Measurements from ENCODE around the gene TOR2A. TPM values are rescaled to one million over a fixed set of nuclear protein-coding genes. Genes with fewer than 3 reads are reported as not detected.

TOR2A gene
- total and polyA plus RNA-seq, 9 of the 15 experiments (the other 6 are each of a cell fraction or from before 2014, with no cell fraction given) = 0.80 to 25.9 (median 11.1) TPM

GRCh38 chr9:127711831-127712274 is 23.2 kb downstream of the TOR2A start:
- no TSS peak for BruUV-seq (replicated peaks)
- H3K36me3 ChIP-seq (ENCODE audit: control insufficient read depth, insufficient read depth, low read length) = no peaks in the 10 kb centered on the region
- no peak overlapping the region for H3K27ac ChIP-seq (ENCODE audit: extremely low read depth, low read depth, low read length)
- WGBS (ENCODE audit: insufficient coverage, low coverage, missing lambda C conversion rate) = 68% methylated on average over 9 of the region's 11 CpGs
- intact Hi-C loops (cut with micrococcal nuclease) (no loop called here), in situ Hi-C loops (cut with MboI) (no loop called here)
- TF ChIP-seq PCBP1 (IDR thresholded peaks at IDR 0.05; ENCODE audit: low read depth, low read length, poor library complexity, severe bottlenecking) (no peak), ZNF277 (CRISPR knock-in tag; IDR thresholded peaks at IDR 0.05; ENCODE audit: borderline replicate concordance) (no peak), MCM5 (IDR thresholded peaks at IDR 0.05; ENCODE audit: low read depth) (no peak), NCOA6 (IDR thresholded peaks at IDR 0.05) (no peak), ZBTB7A (IDR thresholded peaks at IDR 0.05; ENCODE audit: borderline replicate concordance, control insufficient read depth, low read depth, low read length) (no peak), NR2C1 (IDR thresholded peaks at IDR 0.05) (no peak), NR2C1 (tag; IDR thresholded peaks at IDR 0.05) (no peak), POLR3G (IDR thresholded peaks at IDR 0.05; ENCODE audit: extremely low read depth, insufficient read length, insufficient replicate concordance) (no peak)
- TF ChIP-seq, protein P1, sequence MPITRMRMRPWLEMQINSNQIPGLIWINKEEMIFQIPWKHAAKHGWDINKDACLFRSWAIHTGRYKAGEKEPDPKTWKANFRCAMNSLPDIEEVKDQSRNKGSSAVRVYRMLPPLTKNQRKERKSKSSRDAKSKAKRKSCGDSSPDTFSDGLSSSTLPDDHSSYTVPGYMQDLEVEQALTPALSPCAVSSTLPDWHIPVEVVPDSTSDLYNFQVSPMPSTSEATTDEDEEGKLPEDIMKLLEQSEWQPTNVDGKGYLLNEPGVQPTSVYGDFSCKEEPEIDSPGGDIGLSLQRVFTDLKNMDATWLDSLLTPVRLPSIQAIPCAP (CRISPR knock-in tag; IDR thresholded peaks at IDR 0.05; ENCODE audit: borderline replicate concordance) = no peak
- TF ChIP-seq, protein P2, sequence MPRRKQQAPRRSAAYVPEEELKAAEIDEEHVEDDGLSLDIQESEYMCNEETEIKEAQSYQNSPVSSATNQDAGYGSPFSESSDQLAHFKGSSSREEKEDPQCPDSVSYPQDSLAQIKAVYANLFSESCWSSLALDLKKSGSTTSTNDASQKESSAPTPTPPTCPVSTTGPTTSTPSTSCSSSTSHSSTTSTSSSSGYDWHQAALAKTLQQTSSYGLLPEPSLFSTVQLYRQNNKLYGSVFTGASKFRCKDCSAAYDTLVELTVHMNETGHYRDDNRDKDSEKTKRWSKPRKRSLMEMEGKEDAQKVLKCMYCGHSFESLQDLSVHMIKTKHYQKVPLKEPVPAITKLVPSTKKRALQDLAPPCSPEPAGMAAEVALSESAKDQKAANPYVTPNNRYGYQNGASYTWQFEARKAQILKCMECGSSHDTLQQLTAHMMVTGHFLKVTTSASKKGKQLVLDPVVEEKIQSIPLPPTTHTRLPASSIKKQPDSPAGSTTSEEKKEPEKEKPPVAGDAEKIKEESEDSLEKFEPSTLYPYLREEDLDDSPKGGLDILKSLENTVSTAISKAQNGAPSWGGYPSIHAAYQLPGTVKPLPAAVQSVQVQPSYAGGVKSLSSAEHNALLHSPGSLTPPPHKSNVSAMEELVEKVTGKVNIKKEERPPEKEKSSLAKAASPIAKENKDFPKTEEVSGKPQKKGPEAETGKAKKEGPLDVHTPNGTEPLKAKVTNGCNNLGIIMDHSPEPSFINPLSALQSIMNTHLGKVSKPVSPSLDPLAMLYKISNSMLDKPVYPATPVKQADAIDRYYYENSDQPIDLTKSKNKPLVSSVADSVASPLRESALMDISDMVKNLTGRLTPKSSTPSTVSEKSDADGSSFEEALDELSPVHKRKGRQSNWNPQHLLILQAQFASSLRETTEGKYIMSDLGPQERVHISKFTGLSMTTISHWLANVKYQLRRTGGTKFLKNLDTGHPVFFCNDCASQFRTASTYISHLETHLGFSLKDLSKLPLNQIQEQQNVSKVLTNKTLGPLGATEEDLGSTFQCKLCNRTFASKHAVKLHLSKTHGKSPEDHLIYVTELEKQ (CRISPR knock-in tag; IDR thresholded peaks at IDR 0.05) = no peak
- TF ChIP-seq, protein P3, sequence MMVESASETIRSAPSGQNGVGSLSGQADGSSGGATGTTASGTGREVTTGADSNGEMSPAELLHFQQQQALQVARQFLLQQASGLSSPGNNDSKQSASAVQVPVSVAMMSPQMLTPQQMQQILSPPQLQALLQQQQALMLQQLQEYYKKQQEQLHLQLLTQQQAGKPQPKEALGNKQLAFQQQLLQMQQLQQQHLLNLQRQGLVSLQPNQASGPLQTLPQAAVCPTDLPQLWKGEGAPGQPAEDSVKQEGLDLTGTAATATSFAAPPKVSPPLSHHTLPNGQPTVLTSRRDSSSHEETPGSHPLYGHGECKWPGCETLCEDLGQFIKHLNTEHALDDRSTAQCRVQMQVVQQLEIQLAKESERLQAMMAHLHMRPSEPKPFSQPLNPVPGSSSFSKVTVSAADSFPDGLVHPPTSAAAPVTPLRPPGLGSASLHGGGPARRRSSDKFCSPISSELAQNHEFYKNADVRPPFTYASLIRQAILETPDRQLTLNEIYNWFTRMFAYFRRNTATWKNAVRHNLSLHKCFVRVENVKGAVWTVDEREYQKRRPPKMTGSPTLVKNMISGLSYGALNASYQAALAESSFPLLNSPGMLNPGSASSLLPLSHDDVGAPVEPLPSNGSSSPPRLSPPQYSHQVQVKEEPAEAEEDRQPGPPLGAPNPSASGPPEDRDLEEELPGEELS (CRISPR knock-in tag; IDR thresholded peaks at IDR 0.05; ENCODE audit: borderline replicate concordance) = no peak
- H3K4me1 ChIP-seq (replicated peaks in 1 of 2; ENCODE audit: control insufficient read depth in 2 of 2, insufficient read depth in 2 of 2, low read length in 2 of 2) = peaks cover 4 to 59% of the 10 kb centered on the region in 2 experiments; a peak in 4 of 5 replicates
- no peak overlapping the region for H2AFZ ChIP-seq (ENCODE audit: low read depth, low read length)
- ATAC-seq (no peak), DNase-seq (ENCODE audit: extremely low read depth in 1 of 4, low spot score in 3 of 4) (no peak), FAIRE-seq (no peak)
- CTCF ChIA-PET (ENCODE audit: low intra/inter-chr PET ratio) = no interaction called here
- H3K4me2 ChIP-seq (ENCODE audit: insufficient read depth, low read length) = no peak overlapping the region
- H3K4me3 ChIP-seq = no peak overlapping the region
- peaks cover 3% of the 10 kb centered on the region; the same call in 1 of the 2 replicates for H4K20me1 ChIP-seq (replicated peaks; ENCODE audit: control insufficient read depth, insufficient read depth, low read length)
- H3K9ac ChIP-seq (ENCODE audit: insufficient read depth in 1 of 2, low read depth in 2 of 2, low read length in 2 of 2) = peak overlapping the region in 1 of 2 experiments; percentile 78; a peak in 2 of 4 replicates
- POLR2A ChIA-PET = interaction anchor here (0.5 to 1.5 kb wide), 3 partner anchors 8 to 203 kb away, joined by 4 to 6 read pairs (median 6); no protein-coding TSS in a partner anchor
- H3K79me2 ChIP-seq (ENCODE audit: control insufficient read depth, insufficient read depth, low read length) = 0 out of 3 replicates have a peak, but pooled peaks cover 3% of the 10 kb centered on the region
- no peaks in the 10 kb centered on the region for H3K27me3 ChIP-seq (ENCODE audit: control insufficient read depth in 2 of 2, insufficient read depth in 2 of 2, low read length in 2 of 2)
- H3K9me1 ChIP-seq (ENCODE audit: control insufficient read depth, insufficient read depth, low read length) = peaks cover 4% of the 10 kb centered on the region
- 0 out of 2 replicates have a peak, but pooled peaks cover 4% of the 10 kb centered on the region for H3K9me3 ChIP-seq (replicated peaks; ENCODE audit: control insufficient read depth, insufficient read depth, low read depth, low read length)
